ENCODE data around the gene CD2.

The CD2 gene

DNA sequence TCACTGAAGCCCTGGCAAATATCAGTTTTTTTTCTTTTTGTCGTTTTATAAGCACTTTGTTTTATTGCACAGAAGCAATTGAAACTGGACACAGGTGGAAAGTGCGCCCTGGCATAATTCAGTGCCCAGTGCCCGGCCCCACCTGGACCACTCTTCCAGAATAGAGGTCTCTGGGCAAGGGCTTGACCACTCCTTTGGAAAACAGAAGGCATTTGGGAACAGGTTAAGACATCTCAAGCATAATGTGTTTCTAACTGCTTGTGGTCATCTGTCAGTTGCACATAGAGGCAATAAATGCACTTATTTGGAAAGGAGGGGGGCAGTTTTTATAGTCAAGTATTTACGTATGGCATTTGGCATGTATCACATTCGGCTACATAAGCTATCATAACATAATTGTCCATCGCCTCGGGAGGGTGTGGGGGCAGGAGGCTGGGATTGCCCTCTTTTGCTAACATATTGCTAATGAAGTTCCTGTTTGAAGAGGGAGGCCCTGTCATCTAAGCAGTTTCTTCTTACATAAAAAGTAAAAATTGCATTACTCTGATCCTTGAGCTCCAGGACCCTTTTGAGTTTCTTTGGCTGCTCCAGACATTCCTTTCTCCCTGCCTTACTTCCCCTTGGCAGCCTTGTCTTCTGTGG is 14.7 kb upstream of the CD2 start:
- TF ChIP-seq, protein P1, sequence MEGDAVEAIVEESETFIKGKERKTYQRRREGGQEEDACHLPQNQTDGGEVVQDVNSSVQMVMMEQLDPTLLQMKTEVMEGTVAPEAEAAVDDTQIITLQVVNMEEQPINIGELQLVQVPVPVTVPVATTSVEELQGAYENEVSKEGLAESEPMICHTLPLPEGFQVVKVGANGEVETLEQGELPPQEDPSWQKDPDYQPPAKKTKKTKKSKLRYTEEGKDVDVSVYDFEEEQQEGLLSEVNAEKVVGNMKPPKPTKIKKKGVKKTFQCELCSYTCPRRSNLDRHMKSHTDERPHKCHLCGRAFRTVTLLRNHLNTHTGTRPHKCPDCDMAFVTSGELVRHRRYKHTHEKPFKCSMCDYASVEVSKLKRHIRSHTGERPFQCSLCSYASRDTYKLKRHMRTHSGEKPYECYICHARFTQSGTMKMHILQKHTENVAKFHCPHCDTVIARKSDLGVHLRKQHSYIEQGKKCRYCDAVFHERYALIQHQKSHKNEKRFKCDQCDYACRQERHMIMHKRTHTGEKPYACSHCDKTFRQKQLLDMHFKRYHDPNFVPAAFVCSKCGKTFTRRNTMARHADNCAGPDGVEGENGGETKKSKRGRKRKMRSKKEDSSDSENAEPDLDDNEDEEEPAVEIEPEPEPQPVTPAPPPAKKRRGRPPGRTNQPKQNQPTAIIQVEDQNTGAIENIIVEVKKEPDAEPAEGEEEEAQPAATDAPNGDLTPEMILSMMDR (IDR thresholded peaks at IDR 0.05; ENCODE audit: low read depth, low read length): no peak
- no peak for DNase-seq (ENCODE audit: extremely low read depth, low read depth)

DNA sequence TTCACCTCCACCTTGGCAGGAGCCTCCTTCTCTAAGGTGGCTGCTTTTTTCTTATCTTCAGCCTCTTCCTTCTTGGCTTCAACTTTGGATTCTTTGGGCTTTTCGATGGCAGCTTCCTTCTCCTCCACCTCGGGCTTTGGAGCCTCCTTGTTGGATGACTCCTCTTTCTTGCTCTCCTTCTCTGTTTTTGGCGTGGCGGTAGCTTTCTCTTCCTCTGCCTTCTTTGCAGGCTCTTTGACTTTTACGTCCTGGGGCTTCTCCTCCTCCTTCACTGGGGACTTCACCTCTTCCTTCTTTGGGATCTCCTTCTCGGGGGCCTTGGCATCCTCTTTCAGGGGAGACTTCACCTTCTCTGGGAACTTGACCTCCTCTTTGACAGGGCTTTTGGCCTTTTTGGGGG is 13.9 kb upstream of the CD2 start:
- no peak for DNase-seq (ENCODE audit: extremely low read depth, low read depth)
- TF ChIP-seq, protein P1 (IDR thresholded peaks at IDR 0.05; ENCODE audit: low read depth, low read length): no peak

DNA sequence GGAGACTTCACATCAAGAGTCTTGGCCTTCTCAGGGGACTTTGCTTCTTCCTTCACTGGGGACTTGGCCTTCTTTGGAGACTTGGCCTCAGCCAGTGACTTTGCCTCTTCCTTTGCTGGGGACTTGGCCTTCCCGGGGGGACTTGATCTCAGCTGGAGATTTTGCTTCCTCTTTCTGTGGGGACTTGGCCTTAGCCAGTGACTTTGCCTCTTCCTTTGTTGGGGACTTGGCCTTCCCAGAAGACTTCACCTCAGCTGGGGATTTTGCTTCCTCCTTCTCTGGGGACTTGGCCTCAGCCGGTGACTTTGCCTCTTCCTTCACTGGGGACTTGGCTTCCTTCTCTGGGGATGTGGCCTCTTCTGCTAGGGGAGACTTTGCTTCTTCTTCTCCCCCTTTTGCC is 13.5 kb upstream of the CD2 start:
- no peak for DNase-seq (ENCODE audit: extremely low read depth, low read depth)
- TF ChIP-seq, protein P1 (IDR thresholded peaks at IDR 0.05; ENCODE audit: low read depth, low read length): no peak

DNA sequence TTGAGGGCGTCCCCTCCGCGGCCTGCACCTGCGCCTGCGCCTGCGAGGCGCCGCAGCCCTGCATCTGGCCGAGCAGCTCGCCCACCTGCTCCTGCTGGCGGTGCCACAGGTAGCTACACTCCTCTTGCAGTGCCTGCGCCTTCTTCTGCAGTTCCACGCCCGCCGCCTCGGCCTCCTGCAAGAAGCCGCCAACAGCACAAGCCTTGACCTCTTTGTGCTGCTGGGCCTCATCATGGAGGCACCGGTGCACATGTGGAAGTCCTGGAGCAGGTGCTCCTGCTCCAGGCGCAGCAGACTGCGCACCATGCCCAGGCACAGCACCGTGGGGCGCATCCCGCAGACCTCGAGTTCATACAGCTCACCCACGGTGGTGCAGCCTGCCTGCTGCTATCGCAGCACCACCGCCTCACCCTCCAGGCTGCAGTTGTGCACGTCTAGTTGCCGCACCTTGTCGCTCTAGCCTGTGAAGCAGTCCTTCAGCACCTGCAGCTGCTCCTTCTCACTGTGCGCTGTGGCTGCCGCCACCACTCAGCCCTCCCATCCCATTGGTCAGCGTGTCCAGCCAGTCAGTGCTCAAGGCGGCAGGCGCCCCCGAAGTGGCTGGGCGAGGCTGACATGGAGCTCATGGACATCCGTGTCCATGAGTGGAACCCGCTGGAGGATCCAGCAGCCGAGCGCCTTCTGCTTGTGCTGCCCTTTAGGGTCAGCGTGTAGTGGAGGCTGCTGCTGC is 12.2 kb upstream of the CD2 start:
- TF ChIP-seq, protein P1 (IDR thresholded peaks at IDR 0.05; ENCODE audit: low read depth, low read length): no peak

DNA sequence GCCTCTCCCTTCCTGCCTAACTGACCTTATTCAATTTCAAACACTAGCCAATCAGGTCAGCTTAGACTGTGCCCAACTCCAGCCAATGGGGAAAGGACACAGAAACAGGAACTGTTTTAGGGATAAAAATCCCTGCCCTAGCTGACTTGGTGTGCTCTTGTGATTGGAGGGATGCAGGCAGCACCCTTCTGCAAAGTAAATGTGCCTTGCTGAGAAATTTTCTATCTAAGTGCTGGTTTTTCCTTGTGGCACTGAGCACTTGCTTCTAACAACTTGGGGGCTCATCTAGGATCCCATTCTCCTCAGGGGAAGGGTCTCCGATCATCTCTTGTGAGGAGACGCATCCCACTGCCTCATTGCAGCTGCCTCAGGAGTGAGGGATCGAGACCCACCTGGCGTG is 10.7 kb upstream of the CD2 start:
- no peak for DNase-seq (ENCODE audit: extremely low read depth, low read depth)
- TF ChIP-seq, protein P1 (IDR thresholded peaks at IDR 0.05; ENCODE audit: low read depth, low read length): no peak

More for the DNA sequence above, 12.2 kb upstream of the CD2 start:
- no peak for DNase-seq (ENCODE audit: extremely low read depth, low read depth)

DNA sequence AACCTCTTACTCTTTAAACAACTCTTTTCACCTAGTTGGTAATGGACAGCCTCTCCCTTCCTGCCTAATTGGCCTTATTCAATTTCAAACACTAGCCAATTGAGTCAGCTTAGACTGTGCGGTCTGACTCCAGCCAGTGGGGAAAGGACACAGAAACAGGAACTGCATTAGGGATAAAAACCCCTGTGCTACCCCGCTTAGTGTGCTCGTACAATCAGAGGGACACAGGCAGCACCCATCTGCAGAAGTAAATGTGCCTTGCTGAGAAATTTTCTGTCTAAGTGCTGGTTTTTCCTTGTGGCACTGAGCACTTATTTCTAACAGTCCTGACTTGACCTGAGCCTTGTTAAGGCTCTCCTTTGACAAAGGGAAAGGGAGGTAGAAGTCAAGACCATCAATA is 6.0 kb upstream of the CD2 start:
- DNase-seq (ENCODE audit: extremely low read depth, low read depth): no peak
- TF ChIP-seq, protein P1 (IDR thresholded peaks at IDR 0.05; ENCODE audit: low read depth, low read length): no peak

DNA sequence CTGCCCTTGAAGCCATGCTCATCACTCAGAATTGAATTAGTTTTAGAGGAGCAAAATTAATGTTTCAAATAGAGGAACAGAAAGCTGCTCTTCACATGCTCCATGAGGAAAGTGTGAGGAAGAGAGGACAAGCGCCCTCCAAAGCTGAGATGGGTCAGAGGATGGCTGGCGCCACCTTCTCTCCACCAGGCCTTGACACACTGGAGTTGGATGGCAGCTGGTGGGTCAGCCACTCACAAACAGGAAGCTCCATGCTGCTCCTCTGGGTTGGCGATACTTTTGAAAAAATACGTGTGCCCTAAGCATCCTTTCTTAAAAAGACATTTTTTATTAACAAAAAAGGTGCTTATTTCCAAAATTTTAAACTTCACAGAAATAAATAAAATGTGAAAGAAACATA is 3.1 kb upstream of the CD2 start:
- TF ChIP-seq, protein P1 (IDR thresholded peaks at IDR 0.05; ENCODE audit: low read depth, low read length): no peak
- no peak for DNase-seq (ENCODE audit: extremely low read depth, low read depth)

All from AG09319 (cell line).